IPS-NIHi11 (cell line): ENCODE measurements around the gene ZNF467.

ENCODE experiments used
- DNase-seq: peaks from one replicate; pipeline ENCODE4 v3.0.0; 2012; ENCODE audit warnings: mixed read lengths, low spot score

Gene ZNF467, protein sequence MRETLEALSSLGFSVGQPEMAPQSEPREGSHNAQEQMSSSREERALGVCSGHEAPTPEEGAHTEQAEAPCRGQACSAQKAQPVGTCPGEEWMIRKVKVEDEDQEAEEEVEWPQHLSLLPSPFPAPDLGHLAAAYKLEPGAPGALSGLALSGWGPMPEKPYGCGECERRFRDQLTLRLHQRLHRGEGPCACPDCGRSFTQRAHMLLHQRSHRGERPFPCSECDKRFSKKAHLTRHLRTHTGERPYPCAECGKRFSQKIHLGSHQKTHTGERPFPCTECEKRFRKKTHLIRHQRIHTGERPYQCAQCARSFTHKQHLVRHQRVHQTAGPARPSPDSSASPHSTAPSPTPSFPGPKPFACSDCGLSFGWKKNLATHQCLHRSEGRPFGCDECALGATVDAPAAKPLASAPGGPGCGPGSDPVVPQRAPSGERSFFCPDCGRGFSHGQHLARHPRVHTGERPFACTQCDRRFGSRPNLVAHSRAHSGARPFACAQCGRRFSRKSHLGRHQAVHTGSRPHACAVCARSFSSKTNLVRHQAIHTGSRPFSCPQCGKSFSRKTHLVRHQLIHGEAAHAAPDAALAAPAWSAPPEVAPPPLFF

DNA sequence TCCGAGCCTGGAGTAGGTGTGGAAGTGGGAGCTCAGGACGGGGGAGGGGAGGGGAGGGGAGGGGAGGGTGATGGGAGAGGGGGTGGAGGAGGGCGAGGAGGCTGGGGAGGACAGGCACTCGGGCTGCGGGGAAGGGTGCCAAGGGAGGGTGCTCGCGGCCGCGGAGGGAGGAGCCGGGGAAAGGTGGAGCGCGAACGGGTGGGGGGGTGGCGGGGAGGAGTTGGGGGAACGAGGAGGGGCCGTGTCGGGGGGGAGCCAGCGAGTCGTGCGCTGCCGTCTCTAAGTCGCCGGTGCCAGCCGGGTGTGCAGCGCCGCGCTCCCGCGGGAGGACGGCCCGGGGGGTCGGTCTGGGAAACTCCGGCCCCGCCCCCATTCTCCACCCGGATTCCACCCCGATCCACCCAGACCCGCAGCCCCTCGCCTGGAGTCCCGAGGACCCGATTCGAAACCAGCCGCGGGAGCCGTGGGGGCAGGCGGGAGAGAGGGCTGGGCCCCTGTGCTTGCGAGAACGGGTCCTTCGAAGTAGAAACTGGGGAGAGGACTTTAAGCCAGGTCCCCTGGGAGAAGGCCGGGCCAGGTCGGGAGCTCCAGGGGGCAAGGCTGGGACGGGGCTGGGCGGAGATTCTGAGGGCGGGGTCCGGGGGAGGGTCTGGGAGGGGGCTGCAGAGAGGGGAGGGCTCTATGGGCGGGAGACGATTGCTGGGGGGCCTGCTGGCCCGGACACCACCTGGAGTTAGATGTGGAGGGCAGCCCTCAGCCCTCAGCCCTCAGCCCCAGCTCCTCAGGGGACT is at the start of gene ZNF467:
Gene ZNF467 (minus strand): TSS at position 143 of the 791 bp plus-strand sequence. CDS start 2,556 bp downstream, outside the sequence.
- peak; percentile 65 for DNase-seq

DNA sequence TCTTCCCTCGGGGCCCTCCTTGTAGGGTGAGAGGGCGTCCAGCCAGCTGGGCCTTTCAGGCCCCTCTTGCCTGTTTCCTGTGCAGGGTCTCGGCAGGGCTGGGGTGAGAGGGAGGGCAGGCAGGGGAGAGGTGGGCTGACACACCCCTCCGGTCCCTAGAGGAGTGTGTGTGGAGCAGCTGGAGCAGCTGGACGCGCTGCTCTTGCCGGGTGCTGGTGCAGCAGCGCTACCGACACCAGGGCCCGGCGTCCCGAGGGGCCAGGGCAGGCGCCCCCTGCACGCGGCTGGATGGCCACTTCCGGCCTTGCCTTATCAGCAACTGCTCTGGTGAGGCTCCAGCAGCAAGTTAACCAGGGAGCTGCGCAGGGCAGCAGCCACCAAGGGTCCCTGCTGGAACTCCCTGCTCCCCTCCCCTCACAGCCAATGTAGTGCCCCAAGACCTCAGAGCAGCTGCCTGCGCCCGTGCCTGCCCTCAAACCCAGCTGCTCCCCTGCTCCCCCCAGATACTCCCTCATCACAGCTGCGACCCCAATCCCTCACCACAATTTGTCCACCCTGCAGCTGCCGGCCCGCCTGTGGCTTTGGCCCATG is 49.1 kb upstream of the ZNF467 start:
- peak; percentile 23 for DNase-seq

DNA sequence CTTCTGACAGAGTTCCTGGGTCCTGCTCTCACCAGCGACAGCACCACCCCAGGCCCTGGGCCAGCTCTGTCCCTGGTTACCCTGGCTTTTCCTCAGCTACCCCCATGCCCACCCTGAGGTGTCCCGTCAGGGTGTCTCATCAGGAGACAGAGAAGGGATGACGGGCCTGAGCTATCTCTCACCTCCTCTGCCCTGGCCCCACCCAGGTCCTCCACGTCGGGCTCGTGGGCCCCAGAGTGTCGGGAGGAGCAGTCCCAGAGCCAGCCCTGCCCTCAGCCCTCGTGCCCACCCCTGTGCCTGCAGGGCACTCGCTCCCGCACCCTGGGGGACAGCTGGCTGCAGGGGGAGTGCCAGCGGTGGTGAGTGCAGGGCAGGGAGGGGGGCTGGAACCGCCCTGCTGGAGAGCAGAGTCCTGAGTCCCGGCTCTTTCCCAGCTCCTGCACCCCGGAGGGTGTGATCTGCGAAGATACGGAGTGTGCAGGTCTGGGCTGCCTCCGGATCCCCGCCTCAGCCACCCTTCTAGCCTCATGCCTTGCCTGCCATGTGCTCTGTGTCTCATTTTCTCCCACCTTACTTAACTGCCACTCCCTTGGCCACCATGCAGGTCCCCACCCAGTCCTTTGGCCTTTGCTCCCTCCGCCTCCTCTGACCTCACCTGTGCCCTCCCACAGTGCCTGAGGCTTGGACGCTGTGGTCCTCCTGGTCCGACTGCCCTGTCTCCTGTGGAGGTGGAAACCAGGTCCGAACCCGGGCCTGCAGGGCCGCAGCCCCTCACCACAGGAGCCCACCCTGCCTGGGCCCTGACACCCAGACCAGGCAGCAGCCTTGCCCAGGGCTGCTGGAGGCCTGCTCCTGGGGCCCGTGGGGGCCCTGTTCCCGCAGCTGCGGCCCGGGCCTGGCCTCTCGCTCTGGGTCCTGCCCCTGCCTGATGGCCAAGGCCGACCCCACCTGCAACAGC is 48.1 kb upstream of the ZNF467 start:
- DNase-seq = peak; percentile 18

DNA sequence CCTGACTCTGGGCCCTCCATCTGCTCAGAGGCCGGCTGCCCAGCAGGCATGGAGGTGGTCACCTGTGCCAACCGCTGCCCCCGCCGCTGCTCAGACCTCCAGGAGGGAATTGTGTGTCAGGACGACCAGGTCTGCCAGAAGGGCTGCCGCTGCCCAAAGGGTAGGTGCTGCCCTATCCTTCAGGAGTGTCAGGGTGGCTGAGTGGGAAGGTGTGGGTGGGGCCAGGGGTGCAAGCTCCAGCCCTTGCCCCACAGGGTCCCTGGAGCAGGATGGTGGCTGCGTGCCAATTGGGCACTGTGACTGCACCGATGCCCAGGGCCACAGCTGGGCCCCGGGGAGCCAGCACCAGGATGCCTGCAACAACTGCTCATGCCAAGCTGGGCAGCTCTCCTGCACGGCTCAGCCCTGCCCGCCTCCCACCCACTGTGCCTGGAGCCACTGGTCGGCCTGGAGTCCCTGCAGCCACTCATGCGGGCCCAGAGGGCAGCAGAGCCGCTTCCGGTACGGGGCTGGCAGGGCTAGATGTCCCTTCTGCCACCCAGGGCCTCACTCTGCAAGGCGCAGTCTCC is 47.3 kb upstream of the ZNF467 start:
- no peak for DNase-seq

DNA sequence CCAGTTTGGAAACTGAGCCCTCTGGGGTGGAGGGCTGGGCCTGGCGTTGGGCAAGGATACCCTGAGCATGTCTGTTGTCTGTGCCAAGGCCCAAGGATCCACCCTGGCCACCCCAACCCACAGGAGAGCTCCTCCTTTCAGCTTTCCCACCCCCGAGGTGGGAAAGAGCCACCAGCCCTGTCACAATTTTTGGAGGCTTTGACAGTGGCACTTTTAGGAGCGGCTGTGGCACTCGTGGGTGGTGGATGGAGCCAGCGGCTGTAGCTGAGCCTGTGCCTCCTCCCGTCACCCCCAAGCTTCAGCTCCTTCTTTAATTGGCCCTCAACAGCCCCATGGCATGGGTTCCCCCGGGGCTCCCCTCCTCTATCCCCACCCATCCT is 46.6 kb upstream of the ZNF467 start:
- DNase-seq = no peak

DNA sequence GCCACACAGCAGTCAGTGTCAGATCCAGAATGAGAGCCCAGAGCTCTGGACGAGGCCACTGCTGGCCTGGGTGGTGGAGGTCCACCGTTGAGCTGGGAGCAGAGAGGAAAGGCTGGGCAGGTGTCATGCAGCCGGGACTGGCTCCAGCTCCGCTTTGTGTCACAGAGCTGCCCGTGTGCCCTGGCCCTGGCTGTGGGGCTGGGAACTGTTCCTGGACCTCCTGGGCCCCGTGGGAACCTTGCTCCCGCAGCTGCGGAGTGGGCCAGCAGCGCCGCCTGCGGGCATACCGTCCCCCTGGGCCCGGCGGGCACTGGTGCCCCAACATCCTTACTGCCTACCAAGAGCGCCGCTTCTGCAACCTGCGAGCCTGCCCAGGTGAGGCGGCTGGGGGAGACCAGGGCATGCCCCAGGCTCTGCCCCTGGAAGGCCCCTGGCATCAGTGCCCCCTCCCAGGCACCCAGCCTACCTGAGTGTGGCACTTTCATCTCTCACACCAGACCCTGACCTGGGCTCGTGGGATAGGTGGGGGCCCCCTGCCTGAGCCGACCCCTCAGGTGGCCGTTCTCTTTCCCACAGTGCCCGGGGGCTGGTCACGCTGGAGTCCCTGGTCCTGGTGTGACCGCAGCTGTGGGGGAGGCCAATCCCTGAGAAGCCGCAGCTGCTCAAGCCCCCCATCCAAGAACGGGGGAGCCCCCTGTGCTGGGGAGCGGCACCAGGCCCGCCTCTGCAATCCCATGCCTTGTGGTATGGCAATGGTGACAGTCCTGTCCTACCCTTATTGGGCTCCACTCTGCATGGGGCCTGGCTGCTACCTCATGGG is 46.0 kb upstream of the ZNF467 start:
- DNase-seq = no peak

DNA sequence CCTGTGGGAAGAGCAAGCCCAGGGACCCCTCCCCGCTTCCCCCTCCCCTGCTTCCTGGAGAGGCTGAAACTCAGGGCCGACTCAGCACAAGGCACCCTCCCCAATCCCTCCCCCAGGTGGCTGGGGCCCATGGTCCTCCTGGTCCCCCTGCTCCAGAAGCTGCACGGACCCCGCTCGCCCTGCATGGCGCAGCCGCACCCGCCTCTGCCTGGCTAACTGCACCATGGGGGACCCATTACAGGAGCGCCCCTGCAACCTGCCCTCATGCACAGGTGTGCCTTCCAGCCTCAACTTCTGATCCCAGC is 45.1 kb upstream of the ZNF467 start:
- no peak for DNase-seq

DNA sequence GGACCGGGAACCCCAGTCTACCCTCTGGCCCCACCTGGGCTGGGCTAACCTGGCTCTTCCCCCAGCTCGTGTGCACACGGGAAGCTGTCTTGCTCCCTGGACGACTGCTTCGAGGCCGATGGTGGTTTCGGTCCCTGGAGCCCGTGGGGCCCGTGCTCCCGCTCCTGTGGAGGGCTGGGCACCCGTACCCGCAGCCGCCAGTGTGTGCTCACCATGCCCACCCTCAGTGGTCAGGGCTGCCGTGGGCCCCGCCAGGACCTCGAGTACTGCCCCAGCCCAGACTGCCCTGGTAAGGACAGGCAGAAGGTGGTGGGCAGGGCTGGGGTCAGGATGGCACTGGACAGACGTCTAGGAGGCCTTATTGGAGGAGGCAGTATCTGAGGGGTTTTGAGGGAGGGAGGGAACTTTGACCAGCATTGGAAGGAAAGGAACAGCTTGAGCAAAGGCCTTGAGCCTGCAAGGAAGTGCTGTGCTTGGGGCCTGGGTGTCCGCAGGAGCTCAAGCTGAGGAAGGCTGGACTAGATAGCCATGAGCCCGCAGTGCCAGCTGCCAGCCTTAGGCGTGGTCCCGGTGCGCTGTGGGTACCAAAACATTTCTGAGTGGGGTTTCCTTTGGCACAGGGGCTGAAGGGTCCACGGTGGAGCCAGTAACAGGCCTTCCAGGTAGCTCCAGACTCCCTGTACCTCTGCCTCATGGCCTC is 44.6 kb upstream of the ZNF467 start:
- no peak for DNase-seq

DNA sequence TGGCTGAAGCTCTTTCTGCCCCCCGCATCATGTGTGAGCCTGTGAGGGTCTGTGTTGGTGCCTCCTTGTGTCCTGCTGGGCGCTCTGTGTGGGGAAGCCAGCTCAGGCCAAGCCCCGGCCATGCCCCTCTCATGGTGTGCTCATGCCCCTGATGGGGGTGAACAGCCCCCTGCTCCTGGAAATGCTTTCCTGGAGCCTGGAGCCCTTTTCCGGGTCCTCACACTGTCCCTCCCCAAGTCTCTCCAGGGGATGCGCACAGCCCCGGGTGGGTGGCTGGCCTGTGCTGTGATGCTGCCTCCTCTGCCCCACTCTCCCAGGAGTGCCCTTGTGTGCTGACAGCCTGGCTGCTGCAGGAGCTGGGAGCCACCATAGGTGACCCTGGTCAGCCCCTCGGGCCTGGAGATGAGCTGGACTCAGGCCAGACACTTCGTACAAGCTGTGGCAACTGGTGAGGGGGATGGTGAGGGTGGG is 43.9 kb upstream of the ZNF467 start:
- no peak for DNase-seq

DNA sequence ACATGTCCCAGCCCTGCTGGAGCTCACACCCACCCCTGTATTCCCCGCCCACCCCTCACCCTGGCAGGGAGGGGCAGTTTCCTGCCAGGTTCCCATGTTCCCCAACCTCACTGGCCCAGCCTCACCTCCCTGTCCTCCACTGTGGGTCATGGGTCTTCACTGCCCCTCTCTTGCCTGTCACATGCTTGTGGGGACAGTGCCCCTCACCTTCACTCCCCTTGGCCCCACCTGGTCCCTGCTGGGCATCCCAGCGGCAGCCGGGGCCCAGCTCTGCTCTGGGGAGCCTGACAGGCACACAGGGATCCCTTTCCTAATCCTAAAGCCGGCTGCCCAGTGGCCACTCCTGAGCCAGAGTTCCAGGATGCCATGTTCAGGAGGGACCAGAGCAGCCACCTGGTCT is 43.4 kb upstream of the ZNF467 start:
- DNase-seq = no peak

DNA sequence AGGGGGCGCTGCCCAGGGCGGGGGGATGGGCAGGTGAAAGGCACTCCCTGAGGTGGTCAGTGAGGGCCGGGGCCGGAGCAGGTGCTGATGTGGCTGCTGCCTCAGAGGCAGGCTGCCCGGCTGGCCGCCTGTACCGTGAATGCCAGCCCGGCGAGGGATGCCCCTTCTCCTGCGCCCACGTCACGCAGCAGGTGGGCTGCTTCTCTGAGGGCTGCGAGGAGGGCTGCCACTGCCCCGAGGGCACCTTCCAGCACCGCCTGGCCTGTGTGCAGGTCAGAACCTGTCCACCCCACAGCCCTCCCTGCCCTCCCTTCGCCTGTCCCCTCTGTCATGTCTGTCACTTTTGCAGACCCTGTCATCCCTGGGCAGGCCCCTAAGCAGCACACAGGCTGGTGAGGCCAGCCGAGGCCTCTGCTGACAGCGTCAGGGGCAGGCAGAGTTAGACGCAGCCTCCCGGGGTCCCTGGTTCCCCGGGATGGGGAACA is 42.9 kb upstream of the ZNF467 start:
- no peak for DNase-seq

DNA sequence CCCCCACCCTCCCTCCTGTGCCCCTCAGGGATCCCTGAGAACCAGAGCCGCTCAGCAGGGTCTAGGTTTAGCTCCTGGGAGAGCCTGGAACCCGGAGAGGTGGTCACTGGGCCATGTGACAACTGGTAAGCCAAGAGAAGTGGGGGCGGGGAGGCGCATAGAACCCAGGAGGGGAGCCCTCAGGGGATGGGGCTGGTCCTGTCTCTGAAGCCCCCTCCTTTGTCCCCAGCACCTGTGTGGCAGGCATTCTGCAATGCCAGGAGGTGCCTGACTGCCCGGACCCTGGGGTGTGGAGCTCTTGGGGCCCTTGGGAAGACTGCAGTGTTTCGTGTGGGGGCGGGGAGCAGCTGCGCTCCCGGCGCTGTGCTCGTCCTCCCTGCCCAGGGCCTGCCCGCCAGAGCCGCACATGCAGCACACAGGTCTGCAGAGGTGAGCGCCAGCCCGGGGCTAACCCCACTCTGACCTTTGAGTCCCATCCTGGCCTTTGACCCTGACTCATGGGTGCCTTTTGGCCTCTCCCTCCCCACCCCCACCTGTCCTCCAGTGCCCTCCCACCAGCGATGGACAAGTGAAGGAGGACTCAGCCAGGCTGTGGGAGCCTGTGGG is 42.4 kb upstream of the ZNF467 start:
- no peak for DNase-seq

DNA sequence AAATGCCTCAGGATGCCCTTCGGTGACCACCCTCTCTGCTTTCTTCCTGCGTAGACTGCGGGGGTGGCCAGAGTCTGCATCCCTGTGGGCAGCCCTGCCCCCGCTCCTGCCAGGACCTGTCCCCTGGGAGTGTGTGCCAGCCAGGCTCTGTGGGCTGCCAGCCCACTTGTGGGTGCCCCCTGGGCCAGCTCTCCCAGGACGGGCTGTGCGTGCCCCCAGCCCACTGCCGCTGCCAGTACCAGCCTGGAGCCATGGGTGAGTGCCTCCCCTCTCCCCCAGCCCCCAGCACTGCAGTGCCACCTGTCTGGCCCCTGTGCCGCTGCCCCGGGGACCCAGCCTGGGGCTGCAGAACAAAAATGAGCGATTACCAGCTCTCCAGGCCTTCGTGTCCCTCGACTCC is 41.7 kb upstream of the ZNF467 start:
- DNase-seq = no peak

DNA sequence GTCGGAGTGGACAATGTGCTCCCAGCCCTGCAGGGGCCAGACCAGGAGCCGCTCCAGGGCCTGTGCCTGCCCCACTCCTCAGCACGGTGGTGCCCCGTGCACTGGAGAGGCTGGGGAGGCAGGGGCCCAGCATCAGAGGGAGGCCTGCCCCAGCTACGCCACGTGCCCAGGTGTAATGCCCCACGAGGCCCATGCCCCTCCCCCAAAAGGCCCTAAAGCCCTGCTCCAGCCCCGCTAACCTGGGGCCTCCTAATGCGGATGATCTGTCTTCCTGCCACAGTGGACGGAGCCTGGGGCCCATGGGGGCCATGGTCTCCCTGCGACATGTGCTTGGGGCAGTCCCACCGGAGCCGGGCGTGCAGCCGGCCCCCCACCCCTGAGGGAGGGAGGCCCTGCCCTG is 41.1 kb upstream of the ZNF467 start:
- no peak for DNase-seq

DNA sequence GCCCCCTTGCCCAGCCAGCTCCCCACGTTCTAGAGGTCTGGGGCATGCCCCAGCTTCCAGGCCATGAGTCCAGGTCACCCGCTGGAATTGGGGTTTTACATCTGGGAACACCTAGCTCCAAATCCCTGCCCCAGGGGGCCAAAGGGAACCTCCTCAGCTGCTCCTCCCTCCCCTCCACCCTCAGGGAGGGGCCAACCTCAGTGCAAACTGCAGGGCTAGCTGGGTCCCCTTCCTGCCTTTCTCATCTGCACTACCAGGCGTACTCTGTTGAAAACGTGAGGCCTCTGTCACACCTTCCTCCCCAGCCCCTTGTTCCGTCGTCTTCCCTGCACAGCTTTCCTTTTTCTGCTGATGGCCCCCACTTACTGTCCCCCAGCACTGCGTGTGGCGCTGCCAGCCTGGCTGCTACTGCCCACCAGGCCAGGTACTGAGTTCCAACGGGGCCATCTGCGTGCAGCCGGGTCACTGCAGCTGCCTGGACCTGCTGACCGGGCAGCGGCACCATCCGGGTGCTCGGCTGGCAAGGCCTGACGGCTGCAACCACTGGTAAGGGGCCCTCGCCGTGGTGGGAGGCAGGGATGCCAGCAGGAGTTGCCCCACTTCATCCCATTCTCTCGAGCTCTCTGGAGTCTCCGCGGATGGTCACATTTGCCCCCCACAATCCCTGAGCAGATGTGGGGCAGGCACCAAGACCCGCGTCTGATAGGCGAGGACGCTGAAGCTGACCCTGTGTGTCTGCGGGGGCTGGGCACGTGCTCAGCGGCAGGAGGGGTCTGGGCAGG is 40.1 kb upstream of the ZNF467 start:
- DNase-seq = no peak

DNA sequence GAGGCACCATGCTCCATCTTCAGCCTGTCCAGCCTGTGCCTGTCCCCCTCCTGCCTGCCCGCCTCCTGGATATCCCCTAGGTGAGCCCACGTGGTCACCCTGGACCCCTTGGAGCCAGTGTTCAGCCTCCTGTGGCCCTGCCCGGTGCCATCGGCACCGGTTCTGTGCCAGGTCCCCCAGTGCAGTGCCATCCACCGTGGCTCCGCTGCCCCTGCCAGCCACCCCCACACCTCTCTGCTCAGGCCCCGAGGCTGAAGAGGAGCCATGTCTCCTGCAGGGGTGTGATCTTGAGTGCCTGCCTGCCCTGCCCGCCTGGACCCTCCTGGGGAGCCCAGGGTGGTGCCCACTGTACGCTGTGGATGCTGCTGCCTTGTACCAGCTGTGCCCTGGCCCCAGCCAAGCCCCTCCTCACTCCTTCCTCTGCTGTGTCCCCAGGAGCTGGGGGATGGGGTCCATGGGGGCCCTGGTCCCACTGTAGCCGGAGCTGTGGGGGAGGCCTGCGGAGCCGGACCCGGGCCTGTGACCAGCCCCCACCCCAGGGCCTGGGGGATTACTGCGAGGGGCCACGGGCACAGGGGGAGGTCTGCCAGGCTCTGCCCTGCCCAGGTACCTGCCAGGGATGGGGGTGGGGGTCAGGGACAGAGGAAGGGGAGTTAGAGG is 38.6 kb upstream of the ZNF467 start:
- no peak for DNase-seq

DNA sequence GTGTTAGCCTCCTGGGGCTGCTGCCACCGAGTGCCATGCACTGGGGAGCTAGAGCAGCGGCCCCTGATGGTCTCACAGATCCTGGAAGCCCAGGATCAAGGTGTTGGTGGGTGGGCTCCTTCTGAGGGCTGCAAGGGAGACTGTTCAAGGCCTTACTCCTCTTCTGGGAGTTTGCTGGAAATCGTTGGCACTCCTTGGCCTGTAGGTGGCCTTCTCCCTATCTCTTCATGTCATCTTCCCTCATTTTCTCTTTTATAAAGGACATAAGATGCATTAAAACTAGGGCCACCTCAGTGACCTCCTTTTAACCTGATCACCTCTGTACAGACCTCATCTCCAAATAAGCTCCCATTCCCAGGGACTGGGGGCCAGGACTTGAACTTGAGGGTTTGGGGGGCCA is 37.8 kb upstream of the ZNF467 start:
- no peak for DNase-seq

DNA sequence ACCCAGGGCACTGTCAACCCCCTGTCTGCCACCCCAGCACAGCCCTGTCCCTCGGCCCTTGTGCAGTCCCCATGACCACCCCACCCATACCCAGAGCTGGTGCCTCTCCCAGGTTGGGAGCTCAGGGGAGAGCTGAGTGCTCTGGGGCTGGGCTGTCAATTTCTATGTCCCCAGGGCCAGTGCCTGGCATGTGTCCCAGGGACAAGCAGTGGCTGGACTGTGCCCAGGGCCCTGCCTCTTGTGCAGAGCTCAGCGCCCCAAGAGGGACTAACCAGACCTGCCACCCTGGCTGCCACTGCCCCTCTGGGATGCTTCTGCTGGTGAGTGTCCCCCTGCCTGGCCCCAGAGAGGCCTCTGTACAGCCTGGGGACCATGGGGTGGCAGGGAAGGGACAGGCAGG is 35.8 kb upstream of the ZNF467 start:
- DNase-seq = no peak
